ENCODE results near the gene MYBPC3. TPM values are rescaled to one million over a fixed set of nuclear protein-coding genes. Genes with fewer than 3 reads are reported as not detected.
A peak's percentile ranks its signal among the peaks of the same experiment; 100 is the strongest.

MYBPC3 gene
- total and polyA plus RNA-seq, 10 of the 15 experiments (the other 5 are each of a cell fraction or from before 2014, with no cell fraction given), result 0.03 to 0.08 (median 0.03) TPM; not detected in 7

DNA sequence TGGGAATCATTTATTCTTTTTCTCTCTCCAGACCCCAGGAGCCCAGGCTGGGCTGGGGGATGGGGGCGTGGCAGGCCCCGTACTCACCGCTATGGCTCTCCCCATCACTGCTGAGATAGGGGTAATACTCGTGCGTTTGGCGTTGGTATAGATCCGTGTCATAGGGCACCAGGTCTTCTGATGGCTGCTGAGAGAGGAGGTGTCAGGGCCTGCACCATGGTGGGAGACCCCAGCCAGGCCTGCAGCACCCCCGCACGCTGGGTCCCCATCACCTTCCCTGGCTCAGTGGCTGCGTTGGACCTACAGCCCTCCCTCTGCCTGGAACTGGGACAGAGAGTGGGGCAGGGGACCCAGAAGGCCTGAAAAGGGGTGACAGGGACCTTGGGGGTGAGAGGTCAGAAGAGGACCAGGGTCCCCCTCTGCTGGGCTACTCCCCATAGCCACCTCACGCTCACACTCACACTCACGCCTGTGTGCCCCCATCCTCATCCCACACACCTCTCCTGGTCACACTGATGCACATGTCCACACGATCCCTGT is 23.1 kb upstream of the MYBPC3 start:
- no peak for ATAC-seq
- peaks cover 2 to 5% of the 10 kb centered on the region in 2 experiments; a peak in 3 of 4 replicates for H3K36me3 ChIP-seq (ENCODE audit: control insufficient read depth in 2 of 2, insufficient read depth in 2 of 2, low read length in 1 of 2)
- no peaks in the 10 kb centered on the region for H3K27me3 ChIP-seq (replicated peaks in 1 of 2; ENCODE audit: control insufficient read depth in 2 of 2, insufficient read depth in 2 of 2, low read length in 1 of 2)
- H3K9me3 ChIP-seq (replicated peaks; ENCODE audit: control insufficient read depth, insufficient read depth, low read length), result no peaks in the 10 kb centered on the region
- no TSS peak for BruUV-seq (replicated peaks)
- WGBS (ENCODE audit: insufficient coverage, insufficient replicate concordance, low lambda C conversion rate, missing lambda C conversion rate), result 73% methylated on average over 13 of the region's 13 CpGs
- H3K79me2 ChIP-seq (ENCODE audit: control insufficient read depth, insufficient read depth, low read length), result peaks cover 41% of the 10 kb centered on the region
- CTCF ChIA-PET, result interaction anchor here (2.8 to 4.1 kb wide), 3 partner anchors 11 to 28 kb away, joined by 15 to 40 read pairs (median 20); no protein-coding TSS in a partner anchor
- H3K27ac ChIP-seq (ENCODE audit: control insufficient read depth, insufficient read depth), result peak overlapping the region; percentile 22; the same call in 1 of the 2 replicates
- H2AFZ ChIP-seq (ENCODE audit: control insufficient read depth, low read depth, low read length), result no peak overlapping the region
- RAD21 ChIA-PET (ENCODE audit: unreplicated experiment), result interaction anchor here (1.8 to 2.8 kb wide), 3 partner anchors 16 to 36 kb away, joined by 17 to 24 read pairs (median 21); no protein-coding TSS in a partner anchor
- no peak overlapping the region; the same call in 1 of the 2 replicates for H3K9ac ChIP-seq (ENCODE audit: control insufficient read depth, insufficient read depth, low read length)
- TF ChIP-seq NBN (IDR thresholded peaks at IDR 0.05) (no peak), FOS (IDR thresholded peaks at IDR 0.05; ENCODE audit: borderline replicate concordance, extremely low read depth, insufficient read length) (no peak), RELB (IDR thresholded peaks at IDR 0.05; ENCODE audit: low read depth) (no peak), CHD1 (IDR thresholded peaks at IDR 0.05; ENCODE audit: low read depth, low read length) (no peak), HDGF (IDR thresholded peaks at IDR 0.05) (no peak), CTCF (IDR thresholded peaks at IDR 0.05 in 2 of 3, conservative IDR thresholded peaks at IDR 0.05 in 1 of 3; ENCODE audit: control insufficient read depth in 2 of 3, extremely low read depth in 1 of 3, insufficient read depth in 1 of 3, low read depth in 3 of 3, low read length in 3 of 3) (no peak), SMAD5 (IDR thresholded peaks at IDR 0.05; ENCODE audit: low read depth) (no peak), POLR2AphosphoS5 (IDR thresholded peaks at IDR 0.05; ENCODE audit: low read length) (no peak), SMARCA5 (IDR thresholded peaks at IDR 0.05) (no peak), EED (IDR thresholded peaks at IDR 0.05; ENCODE audit: low read depth) (no peak)
- TF ChIP-seq, protein P1, sequence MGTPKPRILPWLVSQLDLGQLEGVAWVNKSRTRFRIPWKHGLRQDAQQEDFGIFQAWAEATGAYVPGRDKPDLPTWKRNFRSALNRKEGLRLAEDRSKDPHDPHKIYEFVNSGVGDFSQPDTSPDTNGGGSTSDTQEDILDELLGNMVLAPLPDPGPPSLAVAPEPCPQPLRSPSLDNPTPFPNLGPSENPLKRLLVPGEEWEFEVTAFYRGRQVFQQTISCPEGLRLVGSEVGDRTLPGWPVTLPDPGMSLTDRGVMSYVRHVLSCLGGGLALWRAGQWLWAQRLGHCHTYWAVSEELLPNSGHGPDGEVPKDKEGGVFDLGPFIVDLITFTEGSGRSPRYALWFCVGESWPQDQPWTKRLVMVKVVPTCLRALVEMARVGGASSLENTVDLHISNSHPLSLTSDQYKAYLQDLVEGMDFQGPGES (IDR thresholded peaks at IDR 0.05), result no peak
- peak overlapping the region; percentile 80; the same call in 1 of the 2 replicates for H3K4me3 ChIP-seq
- no peaks in the 10 kb centered on the region for H4K20me1 ChIP-seq (ENCODE audit: control insufficient read depth, insufficient read depth)
- H3K4me2 ChIP-seq (ENCODE audit: control insufficient read depth, insufficient read depth), result peak overlapping the region; percentile 89
- no peak for FAIRE-seq
- POLR2A ChIA-PET, result interaction anchor here (3.7 to 4.9 kb wide), 2 partner anchors 24 to 32 kb away, joined by 13 to 57 read pairs; partner anchors contain the start of gene SLC39A13
- SMC1A ChIA-PET (ENCODE audit: uncharacterized antibody, unreplicated experiment), result interaction anchor here (1.0 to 2.1 kb wide), 2 partner anchors 21 to 33 kb away, joined by 3 to 6 read pairs; partner anchors contain the start of gene SLC39A13
- peaks cover 21% of the 10 kb centered on the region for H3K4me1 ChIP-seq (ENCODE audit: control insufficient read depth, insufficient read depth, low read length)
- DNase-seq (ENCODE audit: low read depth, low spot score), result no peak
- intact Hi-C loops (cut with micrococcal nuclease; ENCODE audit: unreplicated experiment) (loop anchor here (5.0 to 10.0 kb wide), 3 partner anchors 77 to 479 kb away; partner anchors contain the start of gene FNBP4), in situ Hi-C loops (cut with MboI) (no loop called here)

Data from GM12878 (cell line).